Esophagus muscularis mucosa (tissue), 4 donors: ENCODE results near the gene DAB2IP. TPM values are rescaled to one million over a fixed set of nuclear protein-coding genes. Genes with fewer than 3 reads are reported as not detected.

Experiments
- DNase-seq: peaks from one replicate; pipeline ENCODE4 v3.0.0-alpha.2; 2017; ENCODE audit errors: extremely low spot score
- H3K27ac ChIP-seq, 4 donors: fragments of 200-600 bp; sonication (generic); replicated peaks in 1 of 4; 1 replicate in 3 of 4; 2 replicates in 1 of 4; pipeline ENCODE4 v1.5.1; 2016 to 2019; ENCODE audit warnings: mild to moderate bottlenecking in 1 of 4
- H3K27me3 ChIP-seq, 4 donors: fragments of 200-600 bp; sonication (generic); one replicate each; pipeline versions ENCODE4 v1.5.1 to v1.6.0; 2016 to 2019
- H3K36me3 ChIP-seq, 4 donors: fragments of 200-600 bp; sonication (generic); one replicate each; pipeline ENCODE4 v1.5.1; 2016 to 2019
- H3K4me1 ChIP-seq, 4 donors: fragments of 200-600 bp; sonication (generic); one replicate each; pipeline ENCODE4 v1.5.1; 2016 to 2019
- H3K4me3 ChIP-seq, 4 donors: fragments of 200-600 bp; sonication (generic); 1 replicate in 2 of 4; 2 replicates in 2 of 4; pipeline ENCODE4 v1.5.1; 2016 to 2019; ENCODE audit warnings: mild to moderate bottlenecking in 4 of 4, moderate library complexity in 1 of 4
- H3K9me3 ChIP-seq, 4 donors: fragments of 200-600 bp; sonication (generic); 1 replicate in 3 of 4; 2 replicates in 1 of 4; pipeline ENCODE4 v1.5.1; 2016 to 2019
- CTCF ChIP-seq, 3 experiments: fragments of 200-600 bp in 2 of 3; fragments of 450-650 bp in 1 of 3; sonication (generic) in 2 of 3; IDR thresholded peaks; one replicate each; pipeline ENCODE4 v1.5.1; 2017 to 2019; ENCODE audit warnings: antibody characterized with exemption in 3 of 3, mild to moderate bottlenecking in 2 of 3, moderate library complexity in 1 of 3
- EP300 ChIP-seq: sonication (generic); formaldehyde crosslinking; IDR thresholded peaks from one replicate; pipeline ENCODE4 v1.6.1; 2017; ENCODE audit warnings: antibody characterized with exemption
- POLR2A ChIP-seq: fragments of 450-650 bp; IDR thresholded peaks from one replicate; pipeline ENCODE4 v1.6.1; 2017; ENCODE audit warnings: antibody characterized with exemption, moderate library complexity, mild to moderate bottlenecking, low read depth
- POLR2AphosphoS5 ChIP-seq, 2 donors: sonication (generic); formaldehyde crosslinking; IDR thresholded peaks; one replicate each; pipeline ENCODE4 v1.6.1; 2017; ENCODE audit warnings: antibody characterized with exemption in 2 of 2
- WGBS: methylation state at CpG from one replicate; pipeline ENCODE4 v1.1.5; 2018; 5-methylcytosine and 5-hydroxymethylcytosine counted together
- intact Hi-C: fragments of 100-400 bp; cut with DNase I; formaldehyde crosslinking; loops from one replicate; pipeline ENCODE4 v1.15.1; 2023
- total RNA-seq, 4 donors: library from RNA; depleted of rRNA; stranded (reverse); fragments of >200 nt; gene quantifications; one replicate each; pipeline versions ENCODE4 v1.1.0 to v1.2.1, GENCODE V29; 2016

Gene DAB2IP
- total RNA-seq, 4 donors from 2014 or later: 41.7 to 102 (median 62.4) TPM

DNA sequence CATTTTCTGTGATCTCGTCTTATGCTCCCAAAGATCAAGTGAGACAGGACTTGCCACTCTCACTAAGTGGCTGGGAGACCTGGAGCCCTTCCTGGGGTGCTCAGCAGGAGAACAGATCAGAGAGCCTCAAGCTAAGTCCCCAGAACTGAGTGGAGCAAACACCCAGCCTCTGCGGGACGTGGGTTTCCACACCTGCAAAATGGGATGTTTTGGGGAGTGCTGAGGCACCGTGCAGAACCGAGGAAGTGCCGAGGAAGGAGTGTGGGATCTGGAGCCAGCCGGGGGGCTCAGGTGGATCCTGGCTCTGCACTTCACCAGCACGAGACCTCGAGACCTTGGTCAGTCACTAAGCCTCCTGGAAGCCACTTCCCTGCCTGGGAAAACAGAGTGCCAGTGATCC is 166.0 kb downstream of the DAB2IP start:
- no peak for TF ChIP-seq EP300
- TF ChIP-seq POLR2AphosphoS5 (IDR thresholded peaks at IDR 0.05): no peak
- no peak for TF ChIP-seq CTCF (IDR thresholded peaks at IDR 0.05)
- TF ChIP-seq POLR2A: no peak
- H3K4me3 ChIP-seq: no peak overlapping the region
- intact Hi-C loops: no loop called here
- H3K4me1 ChIP-seq: peaks cover 0 to 8% (median 6%) of the 10 kb centered on the region in 4 donors
- no peak for DNase-seq
- H3K9me3 ChIP-seq: no peaks in the 10 kb centered on the region
- no peaks in the 10 kb centered on the region for H3K27me3 ChIP-seq
- 90% methylated on average over 9 of the region's 9 CpGs for WGBS
- H3K27ac ChIP-seq: no peak overlapping the region
- H3K36me3 ChIP-seq: peaks cover 0 to 14% (median 5%) of the 10 kb centered on the region in 4 donors

- H3K36me3 ChIP-seq: peaks cover 0 to 17% (median 6%) of the 10 kb centered on the region in 4 donors
- intact Hi-C loops: no loop called here
- H3K27ac ChIP-seq: no peak overlapping the region
- H3K9me3 ChIP-seq: no peaks in the 10 kb centered on the region
- DNase-seq: no peak
- TF ChIP-seq EP300 (no peak), POLR2A (no peak), POLR2AphosphoS5 (IDR thresholded peaks at IDR 0.05) (no peak), CTCF (IDR thresholded peaks at IDR 0.05) (no peak)
- H3K4me3 ChIP-seq: no peak overlapping the region
- no peaks in the 10 kb centered on the region for H3K27me3 ChIP-seq
- H3K4me1 ChIP-seq: peaks cover 0 to 8% (median 6%) of the 10 kb centered on the region in 4 donors
- WGBS: 88% methylated on average over 14 of the region's 19 CpGs
Observed at GRCh38 chr9:121818016-121818661, 166.7 kb downstream of the DAB2IP start.

GRCh38 chr9:121818841-121819427 is 167.5 kb downstream of the DAB2IP start:
- peaks cover 0 to 17% (median 6%) of the 10 kb centered on the region in 4 donors for H3K36me3 ChIP-seq
- peaks cover 0 to 8% (median 6%) of the 10 kb centered on the region in 4 donors for H3K4me1 ChIP-seq
- TF ChIP-seq CTCF (IDR thresholded peaks at IDR 0.05) (no peak), EP300 (no peak), POLR2A (no peak), POLR2AphosphoS5 (IDR thresholded peaks at IDR 0.05) (no peak)
- intact Hi-C loops: no loop called here
- no peak overlapping the region for H3K27ac ChIP-seq
- H3K4me3 ChIP-seq: no peak overlapping the region
- H3K27me3 ChIP-seq: no peaks in the 10 kb centered on the region
- H3K9me3 ChIP-seq: no peaks in the 10 kb centered on the region
- DNase-seq: no peak
- WGBS: 93% methylated on average over 10 of the region's 12 CpGs

DNA sequence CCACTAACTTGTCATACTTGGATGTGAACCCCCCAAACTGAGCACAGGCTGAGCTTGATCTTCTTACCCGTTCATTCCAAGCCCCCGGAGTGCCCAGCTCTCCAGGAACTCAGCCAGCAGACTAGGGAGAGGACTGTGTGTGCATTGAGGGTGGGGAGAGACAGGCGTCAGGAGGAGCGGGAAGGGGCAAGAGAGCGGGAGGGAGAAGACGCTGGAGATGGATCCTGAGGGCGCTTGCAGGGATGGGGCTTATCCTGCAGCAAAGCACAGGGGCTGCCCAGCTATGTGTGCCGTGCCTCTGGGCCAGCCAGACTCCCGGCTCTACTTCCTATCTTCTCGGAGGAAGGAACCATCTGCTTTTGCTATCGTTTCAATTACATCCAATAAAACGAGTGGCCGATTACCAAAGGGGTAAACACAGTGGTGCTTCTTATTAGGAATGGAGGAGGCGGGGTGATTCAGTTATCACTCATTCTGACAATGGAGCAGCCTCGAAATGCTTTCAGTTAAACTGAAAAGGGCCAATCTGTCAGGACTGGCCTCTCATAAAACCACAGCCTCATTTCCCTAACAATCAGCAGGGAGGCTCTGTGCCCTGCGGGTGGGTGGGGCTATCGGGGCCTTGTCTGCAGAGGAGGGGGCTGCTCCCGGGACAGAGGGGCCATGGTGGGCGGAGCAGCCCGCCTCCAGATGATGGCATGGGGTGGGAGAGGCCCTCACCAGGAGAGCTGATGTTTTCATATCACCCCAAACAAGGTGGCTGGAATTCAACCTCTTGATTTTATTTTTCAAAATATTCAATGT is 168.2 kb downstream of the DAB2IP start:
- DNase-seq: no peak
- Histone ChIP-seq H3K4me1 (peaks cover 0 to 8% (median 6%) of the 10 kb centered on the region in 4 donors), H3K36me3 (peaks cover 0 to 17% (median 6%) of the 10 kb centered on the region in 4 donors), H3K27ac (no peak overlapping the region), H3K9me3 (no peaks in the 10 kb centered on the region), H3K27me3 (no peaks in the 10 kb centered on the region), H3K4me3 (peak overlapping the region in 2 of 4 donors; percentile 7 to 31)
- TF ChIP-seq POLR2AphosphoS5 (IDR thresholded peaks at IDR 0.05) (no peak), CTCF (IDR thresholded peaks at IDR 0.05) (no peak), POLR2A (no peak), EP300 (no peak)
- WGBS: 42% methylated on average over 17 of the region's 20 CpGs
- intact Hi-C loops: no loop called here
